ENCODE measurements around the gene GIPC3.
A peak's percentile ranks its signal among the peaks of the same experiment; 100 is the strongest.

GRCh38 chr19:3593156-3593555 lies 7.9 kb downstream of the GIPC3 start:
- TF ChIP-seq CTCF (conservative IDR thresholded peaks at IDR 0.05 in 1 of 2, IDR thresholded peaks at IDR 0.05 in 1 of 2; ENCODE audit: extremely low read depth in 1 of 2, insufficient read depth in 1 of 2, low read depth in 1 of 2, low read length in 2 of 2) = peak in 1 of 2 donors; percentile 1
- TF ChIP-seq EZH2 (IDR thresholded peaks at IDR 0.05; ENCODE audit: borderline replicate concordance, low read length) = no peak

All from mammary epithelial cell (primary cell).